Effector CD4-positive, alpha-beta T cell (primary cell): ENCODE data around the gene UPK1B.

Experiments
- DNase-seq: peaks from one replicate; pipeline ENCODE4 v3.0.0-alpha.2; 2020

Gene UPK1B

DNA sequence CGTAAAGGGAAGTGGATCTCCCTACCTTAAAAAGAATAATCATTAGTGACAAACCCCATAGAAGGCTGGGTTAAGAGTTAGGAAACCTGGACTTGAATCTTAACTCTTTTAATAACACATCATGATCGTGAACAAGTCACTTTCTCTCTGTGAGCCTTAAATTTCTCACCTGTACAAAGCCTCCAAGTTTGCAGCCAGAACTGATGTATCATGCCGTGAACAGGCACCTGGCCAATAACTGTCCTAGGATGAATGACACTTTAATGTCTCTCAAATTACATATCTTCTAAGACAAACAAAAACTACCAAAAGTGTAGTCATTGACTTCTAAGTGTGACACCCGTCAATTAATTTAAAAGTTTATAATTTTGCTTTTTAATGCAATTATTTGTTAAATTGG lies 3.9 kb downstream of the UPK1B start:
- DNase-seq = no peak

DNA sequence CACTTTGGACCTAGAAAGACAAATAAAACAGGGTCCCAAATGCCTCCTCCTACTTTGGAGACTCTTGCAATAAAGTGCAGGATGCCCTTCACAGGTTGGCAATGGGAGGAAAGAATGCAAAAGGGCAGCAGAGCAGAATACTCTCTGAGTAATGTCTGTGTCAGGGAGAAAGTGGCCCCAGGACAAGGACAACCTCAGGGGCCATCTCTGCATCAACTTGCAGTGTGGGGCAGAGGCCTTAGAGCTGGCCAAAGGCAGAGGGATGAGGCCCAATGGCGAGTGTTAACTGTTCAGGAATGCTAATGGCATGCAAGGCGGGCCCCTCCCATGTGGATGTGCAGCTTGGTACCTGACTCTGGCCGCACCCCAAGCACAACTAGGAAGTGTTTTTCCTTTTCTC lies 8.4 kb downstream of the UPK1B start:
- DNase-seq = no peak

DNA sequence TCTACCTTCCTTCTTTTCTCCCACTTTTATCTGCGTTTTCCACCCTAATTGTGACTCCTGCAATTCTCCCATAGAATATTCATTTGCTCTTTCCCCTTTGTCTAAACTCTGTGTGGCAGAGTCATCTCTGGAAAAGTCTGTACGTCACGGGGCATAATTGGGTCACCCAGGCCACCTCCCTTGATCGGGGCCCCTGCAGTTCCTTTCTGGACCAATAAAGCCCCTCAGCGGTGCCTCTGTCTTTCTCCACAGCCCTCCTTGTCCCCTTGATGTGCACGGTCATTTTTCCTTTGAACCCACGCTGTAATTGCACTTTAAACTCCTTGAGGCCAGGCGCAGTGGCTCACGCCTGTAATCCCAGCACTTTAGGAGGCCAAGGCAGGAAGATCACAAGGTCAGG lies 10.7 kb downstream of the UPK1B start:
- no peak for DNase-seq

DNA sequence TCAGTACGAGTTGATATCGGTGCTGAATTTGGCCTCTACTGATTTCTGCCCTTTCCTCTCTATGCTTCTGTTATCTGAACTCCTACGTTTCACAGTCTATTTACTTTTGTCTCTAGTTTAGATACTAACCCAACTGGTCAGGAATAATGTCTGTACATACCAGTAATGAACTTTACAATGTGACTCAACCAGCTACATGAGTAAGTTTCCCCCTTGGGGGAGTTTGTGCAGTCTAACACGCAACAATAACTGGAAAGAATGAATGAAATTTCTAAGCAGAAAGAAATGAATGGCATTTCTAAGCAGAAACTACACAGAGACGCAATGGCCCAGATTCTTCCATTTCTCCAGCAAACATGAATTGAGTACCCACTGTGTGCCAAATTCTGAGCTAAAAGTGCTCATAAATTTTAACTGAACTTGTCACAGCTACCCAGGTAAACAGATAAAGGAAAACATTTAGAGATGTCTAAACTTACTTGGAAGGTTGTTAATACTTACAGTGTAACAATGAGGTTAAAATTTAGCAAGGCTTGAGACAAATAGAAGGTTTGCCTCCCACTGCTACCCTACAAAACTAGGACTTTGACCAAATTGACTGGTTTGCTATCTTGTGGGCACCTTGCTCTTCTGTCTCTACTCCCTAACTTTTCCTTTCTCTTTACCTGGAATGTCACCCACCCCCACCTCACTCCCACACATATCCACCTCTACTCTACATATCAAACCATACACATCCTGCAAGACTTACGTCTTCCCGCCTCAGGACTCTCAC lies 11.6 kb downstream of the UPK1B start:
- no peak for DNase-seq

DNA sequence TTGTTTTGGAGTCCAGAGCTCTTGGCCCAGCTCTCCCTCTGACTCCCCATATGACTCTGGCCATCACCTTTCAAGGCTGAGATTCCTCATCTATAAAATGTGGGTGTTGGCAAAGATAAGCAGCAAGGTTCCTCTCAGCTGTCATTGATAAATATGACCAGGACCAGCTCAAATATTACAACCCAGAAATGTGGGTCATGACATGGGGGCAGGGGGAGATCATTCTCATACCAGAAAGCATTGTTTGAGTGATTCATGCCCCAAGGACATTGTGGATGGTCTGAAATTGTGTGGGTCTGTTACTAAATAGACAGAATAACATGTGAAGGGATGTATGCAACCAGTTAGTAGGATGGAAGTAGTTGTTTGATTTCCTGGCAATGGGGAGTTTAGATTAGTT lies 13.9 kb downstream of the UPK1B start:
- no peak for DNase-seq

DNA sequence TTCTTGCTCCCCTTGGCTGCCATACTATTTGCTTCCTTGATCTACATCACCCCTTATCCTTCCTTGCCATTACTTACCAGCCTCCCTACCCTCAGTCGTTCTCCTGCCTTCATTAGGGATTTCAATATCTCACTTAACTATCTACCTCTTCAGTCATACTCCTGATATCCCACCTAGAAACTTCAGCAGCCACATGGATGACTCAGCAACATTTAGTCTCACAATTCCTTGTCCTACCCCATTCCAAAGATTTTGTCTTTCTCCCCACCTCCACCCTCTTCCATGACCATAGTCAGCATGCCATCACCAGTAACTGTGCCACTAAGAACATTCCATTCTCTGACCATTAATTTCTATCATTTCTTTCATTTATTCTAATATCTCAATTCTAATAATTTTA lies 18.4 kb downstream of the UPK1B start:
- DNase-seq = no peak

DNA sequence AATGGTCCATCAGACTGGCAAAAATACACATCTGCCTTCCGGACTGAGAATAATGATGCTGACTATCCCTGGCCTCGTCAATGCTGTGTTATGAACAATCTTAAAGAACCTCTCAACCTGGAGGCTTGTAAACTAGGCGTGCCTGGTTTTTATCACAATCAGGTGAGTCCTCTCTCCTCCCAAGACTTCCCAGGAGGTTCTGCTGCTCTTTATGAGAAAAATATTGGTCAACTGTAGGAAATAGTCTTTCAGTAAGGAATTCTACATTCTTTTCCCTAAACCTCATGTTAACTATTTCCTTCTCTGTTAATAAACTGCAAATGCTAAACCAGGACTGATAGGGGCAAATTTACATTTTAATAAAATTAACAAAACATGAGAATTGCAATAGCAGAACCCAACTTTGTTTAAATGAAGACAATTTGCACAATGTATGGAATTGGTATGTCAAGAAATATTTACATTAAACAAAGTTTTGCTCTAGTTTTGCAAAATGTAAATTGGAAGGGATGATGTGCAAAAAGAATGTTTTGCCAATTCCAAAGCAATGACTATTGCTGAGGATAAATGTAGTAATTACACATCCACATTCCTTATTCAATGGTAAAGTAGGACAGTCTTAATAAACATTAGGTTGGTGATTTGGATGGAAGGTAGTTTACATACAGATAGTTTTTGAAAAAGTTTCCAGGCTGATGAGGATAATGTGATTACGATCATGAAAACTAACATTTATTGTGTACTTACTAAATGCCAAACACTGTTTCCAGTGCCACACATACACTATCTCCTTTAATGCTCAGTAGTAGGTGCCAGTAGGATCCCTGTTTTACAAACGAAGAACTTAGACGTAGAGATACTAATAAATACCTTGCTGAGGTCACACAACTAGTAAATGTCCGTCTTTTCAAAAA lies 21.1 kb downstream of the UPK1B start:
- no peak for DNase-seq

DNA sequence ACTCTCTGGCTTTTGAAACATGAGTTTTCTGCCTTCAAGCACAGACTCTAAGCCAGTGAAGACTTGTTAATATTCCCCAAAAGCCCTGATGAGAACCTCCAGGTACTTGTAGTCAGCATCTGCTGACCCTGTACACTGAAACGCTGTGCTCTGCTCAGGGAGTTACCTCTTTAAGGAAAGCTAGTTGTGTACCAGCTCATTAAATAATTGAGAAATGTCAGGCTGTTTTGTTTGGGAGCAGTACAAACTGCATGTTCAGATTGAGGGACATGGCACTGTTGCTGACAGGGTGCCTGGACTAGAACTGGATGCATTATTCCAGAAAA lies 21.7 kb downstream of the UPK1B start:
- no peak for DNase-seq

DNA sequence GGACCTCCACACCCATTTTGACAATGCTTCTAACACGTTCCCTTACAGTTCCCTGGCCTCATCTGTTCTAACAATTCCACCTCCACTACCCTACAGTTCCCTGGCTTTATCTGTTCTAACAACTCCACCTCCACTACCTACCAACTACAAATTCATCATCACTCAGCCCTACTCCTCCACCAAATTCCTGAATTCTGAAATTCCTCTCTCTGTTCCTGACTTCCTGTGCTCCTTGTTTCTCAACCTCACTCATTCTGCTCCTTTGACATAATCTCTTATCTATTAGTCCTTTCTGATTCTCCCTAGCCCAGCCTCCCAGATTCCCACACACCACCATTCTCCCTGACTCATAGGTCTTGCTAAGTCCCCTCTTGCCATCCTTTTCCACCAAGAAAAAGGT lies 22.5 kb downstream of the UPK1B start:
- no peak for DNase-seq

DNA sequence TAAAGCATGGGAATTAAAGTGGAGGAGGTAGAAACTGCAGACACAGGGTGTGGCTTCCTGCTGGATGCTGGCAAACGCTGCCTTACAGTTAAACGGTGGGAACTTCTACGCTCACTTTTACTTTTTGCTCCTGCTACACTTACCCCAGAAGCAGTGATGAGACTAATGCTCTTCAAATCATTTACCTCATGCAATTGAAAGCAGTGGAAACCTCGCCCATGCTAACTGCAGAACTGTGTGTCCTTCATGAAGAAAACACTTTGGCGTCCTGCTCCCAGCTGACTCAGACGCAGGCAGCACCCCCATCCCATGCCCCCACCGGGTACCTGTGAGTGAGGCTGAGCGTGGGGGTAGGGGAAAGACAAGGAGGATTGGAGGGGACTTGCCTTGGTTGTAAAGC lies 31.8 kb downstream of the UPK1B start:
- DNase-seq = no peak

DNA sequence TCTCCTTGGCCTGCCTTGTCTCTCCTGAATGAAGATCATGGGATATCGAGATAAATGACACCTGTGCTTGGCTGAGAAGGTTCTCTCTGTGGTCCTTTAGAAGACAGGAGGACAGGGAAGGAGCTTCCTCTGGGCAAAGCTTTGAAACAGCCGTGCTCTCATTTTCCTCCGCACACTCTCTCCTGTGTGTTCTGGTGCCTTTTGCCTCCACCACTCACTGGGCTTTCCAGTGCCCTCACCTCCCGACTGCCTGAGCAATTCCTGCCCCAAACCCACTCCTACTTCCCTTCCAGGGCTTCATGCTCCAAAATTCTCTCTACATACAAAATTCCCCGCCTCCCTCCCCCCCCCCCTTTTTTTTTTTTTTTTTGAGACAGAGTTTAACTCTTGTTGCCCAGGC lies 32.3 kb downstream of the UPK1B start:
- no peak for DNase-seq

DNA sequence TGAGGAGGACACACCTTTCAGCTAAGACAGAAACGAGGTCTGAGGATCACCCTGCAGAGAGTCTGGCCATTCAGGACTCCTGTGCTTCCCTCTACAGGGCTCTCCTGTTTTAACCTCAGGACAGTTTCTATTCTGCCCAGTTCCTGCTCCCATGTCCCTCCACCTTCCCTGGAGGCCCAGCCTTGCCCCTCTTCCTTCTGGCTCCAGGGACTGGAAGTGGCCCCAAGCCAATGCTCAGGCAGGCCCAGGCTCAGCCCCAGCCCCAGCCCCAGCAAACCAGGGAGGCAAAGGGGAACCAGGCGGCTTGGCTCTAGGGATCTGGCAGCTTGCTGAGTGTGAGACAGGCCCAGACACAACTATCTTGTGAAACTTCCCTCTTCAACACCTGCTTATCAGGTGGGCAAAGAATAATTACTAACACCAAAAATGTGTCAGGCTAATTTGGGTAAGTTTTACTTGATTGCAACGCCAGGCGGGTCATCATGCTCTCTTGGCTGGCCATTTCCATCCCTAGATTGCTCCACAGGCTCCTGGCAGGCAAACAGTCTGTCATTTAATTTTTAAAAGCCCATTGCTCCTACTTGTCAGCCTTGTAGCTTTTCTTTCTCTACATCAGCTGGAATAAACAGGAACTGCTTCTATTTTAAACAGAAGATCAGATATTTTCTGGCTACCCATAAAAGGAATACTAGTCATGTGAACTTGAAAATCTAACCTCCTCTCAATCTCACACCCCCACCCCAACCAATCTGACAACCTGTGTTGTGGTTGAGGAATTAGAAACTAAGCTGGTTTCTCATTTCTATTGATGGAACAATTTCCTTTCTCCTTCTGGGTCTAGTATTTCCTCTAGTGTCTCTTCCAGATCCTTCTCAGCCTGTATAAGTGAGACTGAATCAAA lies 33.5 kb downstream of the UPK1B start:
- DNase-seq = no peak

DNA sequence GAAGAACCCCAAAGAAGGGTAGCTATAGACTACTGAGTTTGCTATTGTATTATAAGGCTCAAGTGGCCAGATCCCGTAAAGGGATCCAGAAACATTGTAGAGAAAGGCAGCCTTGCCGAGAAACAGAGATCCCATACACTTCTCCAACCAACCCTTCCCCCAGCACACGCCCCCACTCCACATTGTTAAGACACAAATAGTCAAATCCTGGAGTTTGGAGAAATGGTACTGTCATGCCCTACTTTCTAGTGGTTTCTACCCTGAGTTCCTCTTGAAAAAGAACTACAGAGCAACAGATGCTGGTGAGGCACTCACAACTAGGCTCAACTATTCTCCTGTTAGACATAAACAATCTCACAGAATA lies 34.1 kb downstream of the UPK1B start:
- no peak for DNase-seq

DNA sequence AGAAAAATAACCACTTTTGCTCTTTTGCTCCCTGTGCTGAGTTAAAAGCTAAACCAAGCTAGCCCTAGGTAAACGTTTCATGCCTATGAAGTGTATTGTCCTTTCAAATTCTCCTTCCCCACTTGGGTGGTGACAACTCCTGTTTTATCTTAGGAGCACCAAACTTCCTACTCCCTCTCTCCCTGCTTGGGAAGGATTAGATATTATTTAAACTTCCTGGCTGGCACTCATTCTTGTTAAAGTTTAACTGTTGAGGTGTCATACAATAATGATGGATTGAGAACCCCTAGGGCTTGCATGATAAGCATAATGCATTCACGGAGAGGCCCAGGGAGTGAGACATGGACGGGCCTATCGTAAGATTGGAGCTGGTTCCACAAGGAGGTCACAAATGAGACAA lies 37.8 kb downstream of the UPK1B start:
- no peak for DNase-seq

DNA sequence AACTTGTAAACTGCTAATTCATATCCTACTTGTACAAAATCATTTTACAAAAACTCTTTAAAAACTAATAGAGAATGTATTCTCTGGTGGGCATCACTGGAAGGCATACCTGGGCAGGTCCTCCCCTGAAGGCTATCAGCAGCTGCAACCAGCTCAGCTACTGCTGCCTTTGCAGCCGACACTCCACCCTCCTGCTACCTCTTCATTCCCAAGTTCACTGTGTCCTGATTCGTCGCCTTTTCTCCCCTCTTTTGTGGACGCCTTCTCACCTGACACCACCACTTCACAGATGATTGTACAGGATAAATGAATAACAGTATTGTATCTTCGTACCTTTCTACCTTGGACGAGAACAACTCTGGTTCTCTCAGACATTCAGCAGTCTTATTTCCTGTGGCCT lies 38.4 kb downstream of the UPK1B start:
- no peak for DNase-seq

DNA sequence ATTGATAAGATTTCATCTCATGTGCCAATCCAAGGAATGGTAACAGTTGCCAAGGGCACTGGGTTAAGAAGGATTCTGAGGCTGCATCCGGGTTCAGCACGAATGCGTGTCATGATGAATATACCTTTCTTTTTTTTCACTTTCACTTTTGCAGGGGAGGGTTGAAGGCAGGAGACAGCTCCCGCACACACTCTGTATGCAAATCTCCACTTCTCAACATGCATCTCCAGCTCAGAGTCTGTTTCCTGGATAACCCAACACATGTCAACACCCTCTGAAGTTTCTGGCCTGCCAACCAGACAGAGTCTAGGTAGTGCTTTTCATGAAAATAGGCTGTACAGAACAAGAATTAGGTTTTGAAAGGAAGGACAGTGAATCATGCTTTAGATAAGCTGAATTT lies 45.7 kb downstream of the UPK1B start:
- DNase-seq = no peak

DNA sequence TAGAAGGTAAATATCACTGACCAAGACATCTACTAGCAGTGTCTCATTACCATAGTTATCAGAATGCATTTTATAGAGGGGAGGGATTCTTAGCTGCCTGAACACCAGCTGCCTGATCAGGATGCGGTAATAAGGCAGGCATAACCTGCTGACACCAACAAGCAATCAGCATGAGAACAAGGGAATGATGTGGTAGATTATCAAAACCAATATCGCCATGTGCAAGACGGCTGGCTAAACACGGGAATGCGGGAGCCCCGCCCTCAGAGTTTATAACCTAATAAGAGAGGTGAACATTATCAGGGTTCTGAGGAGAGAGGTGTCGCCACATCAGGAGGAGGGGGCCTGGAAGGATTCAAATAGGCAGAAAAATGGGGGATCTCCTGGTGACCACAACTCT lies 46.8 kb downstream of the UPK1B start:
- DNase-seq = no peak

DNA sequence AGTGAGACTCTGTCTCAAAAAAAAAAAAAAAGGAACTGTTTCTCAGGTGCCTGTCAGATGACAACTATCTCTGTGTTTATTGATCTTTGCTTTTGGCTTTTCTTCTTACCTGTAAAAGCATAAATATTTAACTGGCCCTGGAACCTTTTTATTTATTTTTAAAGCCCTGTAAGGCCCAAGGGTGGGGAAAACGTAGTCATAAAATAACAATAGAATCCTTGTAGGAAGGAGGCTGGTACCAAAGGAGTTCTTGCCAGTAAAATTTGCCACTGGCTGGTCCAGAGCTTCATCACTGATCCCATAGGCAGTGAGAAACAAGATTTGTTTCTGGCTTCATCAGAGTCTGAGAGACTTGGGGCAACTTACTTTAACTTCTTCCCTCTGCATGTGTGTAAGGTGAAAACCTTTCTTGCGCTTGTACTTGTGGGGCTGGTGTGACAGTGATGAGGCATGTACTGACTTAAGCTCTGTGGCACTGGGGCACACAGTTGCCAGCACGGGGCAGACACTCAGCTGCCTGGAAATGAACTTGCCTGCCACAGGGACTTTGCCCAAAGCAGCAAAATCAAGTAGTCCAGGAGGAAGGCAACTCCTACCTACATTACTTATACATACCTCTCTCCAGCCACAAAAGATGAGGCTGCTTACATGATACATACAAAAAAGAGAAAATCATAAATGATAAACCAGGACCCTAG lies 47.7 kb downstream of the UPK1B start:
- no peak for DNase-seq

DNA sequence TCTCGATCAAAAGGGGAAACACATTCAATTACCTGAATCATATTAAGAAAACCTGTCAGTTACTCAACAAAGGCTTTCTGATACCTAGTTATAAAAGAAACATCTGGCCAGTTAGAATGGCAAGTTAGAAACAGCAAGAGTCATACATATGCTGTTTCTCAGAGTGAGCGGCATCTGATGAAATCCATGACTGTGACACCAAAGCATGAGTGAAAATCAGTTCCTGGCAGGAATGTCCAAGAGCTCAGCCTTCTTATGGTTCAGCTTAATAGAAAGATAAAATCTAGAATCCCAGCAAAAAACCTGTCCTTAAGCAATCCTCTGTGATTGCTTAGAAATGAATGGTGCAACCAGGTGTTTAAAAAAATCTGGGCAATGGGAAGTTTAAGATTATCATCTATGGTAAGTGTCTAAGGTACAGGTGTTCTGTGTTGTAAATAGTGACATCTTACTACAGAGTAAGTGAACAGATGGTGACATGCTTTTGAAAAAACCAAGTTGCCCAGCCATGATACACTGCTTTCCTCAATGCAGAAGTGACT lies 48.5 kb downstream of the UPK1B start:
- no peak for DNase-seq

DNA sequence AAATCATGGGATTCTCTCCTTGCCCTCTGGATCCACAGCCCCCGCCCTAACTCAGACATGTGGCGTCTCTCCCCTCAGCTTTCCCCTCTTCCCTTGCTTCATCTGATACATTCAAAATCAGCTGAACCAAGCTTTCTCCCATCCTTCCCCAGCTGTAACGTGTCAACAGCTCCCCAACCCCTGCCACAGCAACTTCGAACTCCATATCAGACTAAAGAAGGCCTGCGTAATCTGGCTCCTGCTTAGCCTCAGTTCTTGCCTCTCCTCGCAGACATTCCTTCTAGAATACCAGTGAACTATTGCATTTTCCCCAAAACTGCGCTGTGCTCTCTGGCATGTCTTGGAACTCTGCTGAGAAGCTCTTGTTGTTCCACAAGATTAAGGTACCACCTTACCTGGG lies 49.0 kb downstream of the UPK1B start:
- no peak for DNase-seq

DNA sequence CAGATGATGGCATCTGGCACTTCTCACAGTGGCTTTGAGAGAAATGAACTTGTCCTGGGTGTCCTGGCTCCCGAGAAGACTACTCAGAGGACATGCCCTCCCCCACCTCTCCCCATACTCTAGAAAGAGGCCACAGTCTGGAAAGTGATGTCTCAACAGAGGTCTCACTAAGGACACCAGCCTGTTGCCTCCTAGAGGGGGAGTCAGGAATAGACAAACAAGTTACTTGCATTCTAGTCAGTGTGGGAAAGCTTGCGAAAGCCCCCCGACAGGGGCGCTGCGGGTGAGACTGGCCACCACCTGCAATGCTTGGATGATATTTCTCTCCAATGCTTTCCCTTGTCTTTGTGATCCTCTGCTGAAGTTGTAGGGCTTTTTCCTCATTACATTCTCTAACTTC lies 50.1 kb downstream of the UPK1B start:
- DNase-seq = no peak

DNA sequence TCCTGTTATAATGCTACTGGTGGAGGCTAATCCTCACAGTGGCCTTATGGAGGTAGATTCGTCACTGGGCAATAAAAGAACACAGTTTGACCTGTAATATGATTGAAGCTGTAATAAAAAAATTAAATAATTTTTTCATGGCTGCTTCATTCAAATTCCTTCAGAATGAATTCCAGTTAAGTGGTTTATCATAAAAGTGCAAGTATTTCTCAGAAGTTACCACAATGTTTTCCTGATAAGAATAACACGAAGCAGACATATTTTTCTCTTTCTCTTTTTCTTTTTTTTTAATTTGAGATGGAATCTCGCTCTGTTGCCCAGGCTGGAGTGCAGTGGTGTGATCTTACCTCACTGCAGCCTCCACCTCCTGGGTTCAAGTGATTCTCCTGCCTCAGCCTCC lies 51.7 kb downstream of the UPK1B start:
- no peak for DNase-seq
